Osteocyte (in vitro differentiated cells): ENCODE results near the gene HDHD3. TPM values are rescaled to one million over a fixed set of nuclear protein-coding genes. Genes with fewer than 3 reads are reported as not detected.

Experiments
- DNase-seq: peaks from one replicate; pipeline ENCODE4 v3.0.0; 2021; ENCODE audit warnings: mixed read lengths; ENCODE audit not compliant: unreplicated experiment; ENCODE audit errors: extremely low spot score
- H3K27ac Mint-ChIP-seq: one replicate; pipeline ENCODE4 v1.8.0; 2021; ENCODE audit warnings: mild to moderate bottlenecking, mixed read lengths; ENCODE audit not compliant: unreplicated experiment
- H3K27me3 Mint-ChIP-seq: one replicate; pipeline ENCODE4 v1.8.0; 2021; ENCODE audit warnings: mixed read lengths; ENCODE audit not compliant: unreplicated experiment
- H3K36me3 Mint-ChIP-seq: one replicate; pipeline ENCODE4 v1.8.0; 2021; ENCODE audit warnings: mixed read lengths; ENCODE audit not compliant: unreplicated experiment
- H3K4me1 Mint-ChIP-seq: one replicate; pipeline ENCODE4 v1.8.0; 2021; ENCODE audit warnings: mixed read lengths; ENCODE audit not compliant: unreplicated experiment
- H3K4me3 Mint-ChIP-seq: one replicate; pipeline ENCODE4 v1.8.0; 2021; ENCODE audit warnings: mild to moderate bottlenecking, moderate library complexity, mixed read lengths; ENCODE audit not compliant: unreplicated experiment
- H3K9me3 Mint-ChIP-seq: one replicate; pipeline ENCODE4 v1.8.0; 2021; ENCODE audit warnings: mixed read lengths; ENCODE audit not compliant: unreplicated experiment
- CTCF ChIP-seq: fragments of 200-600 bp; sonication (generic); IDR thresholded peaks from 2 replicates; pipeline ENCODE4 v1.5.0; 2021; ENCODE audit warnings: antibody characterized with exemption, mild to moderate bottlenecking, moderate library complexity
- total RNA-seq: library from RNA; stranded (reverse); gene quantifications from 2 replicates; pipeline ENCODE4 v1.2.1, GENCODE V29; 2021

Gene HDHD3
- total RNA-seq, 1 donor from 2014 or later = 12.7 TPM

- H3K4me1 Mint-ChIP-seq = peaks cover 21% of the 10 kb centered on the region
- H3K36me3 Mint-ChIP-seq = no peaks in the 10 kb centered on the region
- TF ChIP-seq CTCF = no peak
- H3K9me3 Mint-ChIP-seq = no peaks in the 10 kb centered on the region
- H3K4me3 Mint-ChIP-seq = no peak overlapping the region
- H3K27me3 Mint-ChIP-seq = no peaks in the 10 kb centered on the region
- H3K27ac Mint-ChIP-seq = no peak overlapping the region
- no peak for DNase-seq
These were observed 34.9 kb downstream of the HDHD3 start for GRCh38 chr9:113341712-113342410.

GRCh38 chr9:113340011-113340699 lies 36.6 kb downstream of the HDHD3 start, which contains the start of gene WDR31:
Gene WDR31, minus strand, starts transcription at chr9:113340275. Its CDS starts 8,253 bp downstream, at chr9:113332022.
- peak within 1 kb of the TSS; percentile 90 for H3K27ac Mint-ChIP-seq
- DNase-seq = peak; percentile 94

GRCh38 chr9:113337714-113338113 lies 39.1 kb downstream of the HDHD3 start:
- H3K27ac Mint-ChIP-seq = no peak overlapping the region
- H3K4me1 Mint-ChIP-seq = peaks cover 14% of the 10 kb centered on the region
- peaks cover 3% of the 10 kb centered on the region for H3K27me3 Mint-ChIP-seq
- DNase-seq = no peak
- no peak for TF ChIP-seq CTCF
- no peaks in the 10 kb centered on the region for H3K9me3 Mint-ChIP-seq
- H3K4me3 Mint-ChIP-seq = no peak overlapping the region
- H3K36me3 Mint-ChIP-seq = no peaks in the 10 kb centered on the region

More at GRCh38 chr9:113340011-113340699, 36.6 kb downstream of the HDHD3 start, which contains the start of gene WDR31:
- peaks cover 3% of the 10 kb centered on the region for H3K27me3 Mint-ChIP-seq
- TF ChIP-seq CTCF = no peak
- peak within 1 kb of the TSS; percentile 85 for H3K4me3 Mint-ChIP-seq
- peaks cover 21% of the 10 kb centered on the region for H3K4me1 Mint-ChIP-seq
- no peaks in the 10 kb centered on the region for H3K36me3 Mint-ChIP-seq
- H3K9me3 Mint-ChIP-seq = no peaks in the 10 kb centered on the region

- Mint-ChIP-seq H3K27me3 (peaks cover 3% of the 10 kb centered on the region), H3K9me3 (no peaks in the 10 kb centered on the region), H3K36me3 (no peaks in the 10 kb centered on the region), H3K4me1 (no peaks in the 10 kb centered on the region), H3K27ac (no peak overlapping the region), H3K4me3 (no peak overlapping the region)
- no peak for TF ChIP-seq CTCF
- no peak for DNase-seq
These were observed 45.0 kb downstream of the HDHD3 start for GRCh38 chr9:113331780-113332179.

GRCh38 chr9:113328045-113328782 lies 48.6 kb downstream of the HDHD3 start:
- Mint-ChIP-seq H3K27me3 (peaks cover 7% of the 10 kb centered on the region), H3K4me1 (no peaks in the 10 kb centered on the region), H3K36me3 (no peaks in the 10 kb centered on the region), H3K9me3 (no peaks in the 10 kb centered on the region), H3K27ac (no peak overlapping the region), H3K4me3 (no peak overlapping the region)
- DNase-seq = no peak
- TF ChIP-seq CTCF = no peak
